Fibroblast of upper back skin (primary cell): ENCODE measurements around the gene ZNF474.
"Not testable (repeated sequence)": the region's sequence is repeated elsewhere in the genome, so short reads cannot be mapped to it uniquely, and the experiment has no call there.

ENCODE experiments used
- DNase-seq: peaks from one replicate; pipeline ENCODE4 v3.0.0-alpha.2; 2013

The ZNF474 gene

DNA sequence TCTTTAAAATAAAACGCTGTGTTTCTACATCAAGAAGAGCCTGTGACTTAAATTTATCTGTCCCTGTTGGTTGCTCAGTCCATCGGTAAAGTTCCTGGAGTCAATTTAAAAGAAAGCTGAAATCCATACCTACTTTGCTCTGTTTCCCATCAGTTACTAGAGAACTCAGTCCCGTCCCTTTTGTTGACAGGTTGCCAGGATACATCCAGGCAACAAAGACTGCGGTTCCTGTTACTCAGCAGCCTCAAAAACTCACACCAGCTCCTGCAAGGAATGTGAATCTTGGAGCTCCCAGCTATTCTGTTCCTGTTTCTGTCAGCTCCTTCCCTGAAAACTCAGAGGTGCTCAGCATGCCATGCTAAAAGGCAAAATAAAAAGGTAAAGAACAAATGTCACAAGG, at the start of gene ZNF474:
Gene ZNF474 (plus strand): TSS at position 241 of the 400 bp plus-strand sequence. CDS start 22,445 bp downstream, outside the sequence.
- DNase-seq, result peak; percentile 98

GRCh38 chr5:122081541-122081940, 47.8 kb upstream of the ZNF474 start:
- DNase-seq, result no peak

GRCh38 chr5:122083535-122083934, 45.8 kb upstream of the ZNF474 start:
- DNase-seq, result no peak

GRCh38 chr5:122085041-122085440, 44.3 kb upstream of the ZNF474 start:
- DNase-seq, result no peak

GRCh38 chr5:122089096-122090013, 40.0 kb upstream of the ZNF474 start:
- peak; percentile 89 for DNase-seq

GRCh38 chr5:122091936-122092600, 37.3 kb upstream of the ZNF474 start:
- peak; percentile 94 for DNase-seq

DNA sequence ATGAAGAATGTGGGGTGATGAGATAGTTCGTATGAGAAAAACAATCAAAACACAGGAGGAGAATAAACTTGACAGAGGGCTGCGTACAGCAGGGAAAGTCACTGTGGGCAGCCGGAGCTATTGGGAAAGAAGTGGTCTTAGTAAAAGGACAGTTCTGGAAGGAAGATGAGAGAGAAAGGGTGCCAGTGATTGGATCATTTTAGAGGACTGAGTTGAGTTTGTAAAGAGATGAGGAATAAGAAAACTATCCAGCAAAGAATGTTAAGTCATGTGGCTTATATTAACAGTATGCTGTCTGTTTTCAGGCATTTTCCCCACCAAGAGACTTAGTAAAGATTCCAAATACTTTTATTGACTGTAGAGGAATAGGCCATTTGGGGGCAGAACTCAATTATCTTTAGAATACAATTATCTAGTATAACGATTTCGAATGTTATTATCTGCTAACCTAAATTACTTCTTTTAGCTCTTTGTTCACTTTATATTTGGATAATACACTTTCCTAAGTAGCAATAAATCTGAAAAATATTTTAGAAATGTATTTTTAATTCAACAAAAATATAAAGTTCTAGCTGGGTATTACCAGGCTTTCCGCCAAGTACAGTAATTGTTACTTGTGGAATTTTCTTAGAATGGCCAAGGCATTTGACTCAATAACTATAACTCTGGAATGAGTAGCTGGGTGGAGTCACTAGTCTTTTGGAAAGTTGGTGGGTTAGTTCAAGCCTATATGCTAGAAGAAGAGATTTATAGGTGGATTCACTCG, 35.7 kb upstream of the ZNF474 start:
- peak; percentile 95 for DNase-seq

GRCh38 chr5:122094251-122094650, 35.1 kb upstream of the ZNF474 start:
- not testable (repeated sequence) for DNase-seq

DNA sequence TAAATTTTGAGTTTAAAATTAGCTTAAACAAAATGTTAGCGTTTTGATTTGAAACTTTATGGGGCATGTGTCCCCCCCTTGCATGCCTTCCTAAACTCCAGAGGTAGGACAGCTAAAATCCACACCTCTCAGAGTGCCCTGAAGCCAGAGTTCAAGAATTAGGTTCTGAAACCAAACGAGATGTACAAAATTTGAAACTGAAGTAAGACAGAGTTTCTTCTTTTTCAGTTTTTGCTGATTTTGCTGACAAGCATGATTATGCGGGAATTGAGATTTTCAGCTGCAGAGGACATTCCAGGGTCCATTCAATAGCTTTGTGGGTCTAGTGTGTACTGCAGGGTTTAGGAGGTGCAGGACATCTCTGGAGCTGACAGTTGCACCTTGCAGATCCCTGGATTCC, 34.2 kb upstream of the ZNF474 start:
- no peak for DNase-seq

GRCh38 chr5:122097391-122097790, 32.0 kb upstream of the ZNF474 start:
- DNase-seq, result no peak

DNA sequence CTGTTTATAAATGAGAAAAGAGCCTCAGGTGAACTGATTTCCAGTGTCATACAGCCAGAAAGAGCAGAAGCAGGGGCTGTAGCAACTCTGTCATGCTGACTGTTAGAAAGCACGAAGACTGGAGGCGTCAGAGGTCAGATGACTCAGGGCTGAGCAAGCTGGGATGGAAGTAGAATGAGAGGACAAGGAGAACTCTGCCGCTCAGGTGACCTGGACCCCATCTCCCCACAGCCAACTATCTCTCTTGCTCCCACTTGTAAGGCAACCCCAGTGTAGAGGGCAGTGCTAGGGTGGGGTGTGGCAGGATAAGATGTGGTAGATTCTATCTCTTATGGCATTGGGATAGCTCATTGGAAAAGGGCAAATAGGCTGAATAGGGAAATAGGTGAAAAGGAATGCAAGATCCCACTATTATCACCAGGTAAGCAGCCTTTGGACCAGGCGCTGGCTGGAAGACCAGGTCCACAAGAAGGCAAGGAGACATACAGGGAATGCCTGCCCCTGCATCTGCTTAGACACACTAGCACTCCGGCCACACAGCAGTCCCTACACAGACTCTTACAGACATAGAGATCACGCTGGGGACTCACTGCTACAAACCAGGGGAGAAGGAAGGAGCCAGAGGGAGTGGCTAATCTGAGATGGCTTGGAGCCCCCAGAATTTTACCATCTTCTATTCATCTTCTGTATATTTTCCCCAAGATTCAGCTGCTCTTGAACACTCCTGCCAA, 30.1 kb upstream of the ZNF474 start:
- DNase-seq, result peak; percentile 71

GRCh38 chr5:122101636-122102285, 27.6 kb upstream of the ZNF474 start:
- peak; percentile 81 for DNase-seq

DNA sequence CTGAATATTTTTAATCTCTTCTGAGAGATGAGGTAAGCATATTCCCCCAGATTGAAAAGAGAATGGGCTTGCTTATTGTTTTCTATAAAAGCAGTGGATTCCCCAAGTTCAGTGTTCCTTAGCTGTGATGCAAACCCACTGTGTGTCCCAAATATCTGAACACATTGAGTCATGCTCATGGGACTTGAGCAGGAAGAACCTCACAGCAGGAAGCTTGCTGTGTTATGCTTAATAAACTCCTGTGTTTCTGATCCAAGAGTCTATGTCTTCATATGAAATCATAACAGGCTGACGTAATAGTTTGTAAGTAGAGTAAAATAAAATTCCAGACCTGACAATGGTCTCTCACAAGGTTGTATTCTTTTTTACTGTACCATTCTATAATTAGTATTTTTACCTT, 26.5 kb upstream of the ZNF474 start:
- DNase-seq, result peak; percentile 88

GRCh38 chr5:122105909-122106308, 23.4 kb upstream of the ZNF474 start:
- DNase-seq, result no peak

- DNase-seq, result no peak
Observed at GRCh38 chr5:122107016-122107415, 22.3 kb upstream of the ZNF474 start.

DNA sequence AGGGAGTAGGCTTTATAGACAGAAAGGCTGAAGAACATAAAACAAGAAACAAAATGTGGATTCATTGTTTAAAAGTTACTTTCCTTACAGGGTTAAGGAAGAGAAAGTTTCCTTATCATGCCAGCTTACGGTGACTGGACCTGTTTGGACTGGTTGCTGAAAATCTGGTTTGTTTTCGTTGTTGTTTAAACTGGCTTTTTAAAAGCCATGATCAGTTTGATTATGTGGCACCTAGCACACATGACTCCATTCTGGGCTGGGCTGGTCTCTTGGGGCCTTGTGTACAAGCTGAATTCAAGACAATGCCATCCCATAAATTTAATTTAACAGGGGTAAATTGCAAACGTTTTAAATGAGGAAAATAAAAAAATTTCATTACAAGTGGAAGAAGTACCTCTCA, 18.4 kb upstream of the ZNF474 start:
- DNase-seq, result no peak

DNA sequence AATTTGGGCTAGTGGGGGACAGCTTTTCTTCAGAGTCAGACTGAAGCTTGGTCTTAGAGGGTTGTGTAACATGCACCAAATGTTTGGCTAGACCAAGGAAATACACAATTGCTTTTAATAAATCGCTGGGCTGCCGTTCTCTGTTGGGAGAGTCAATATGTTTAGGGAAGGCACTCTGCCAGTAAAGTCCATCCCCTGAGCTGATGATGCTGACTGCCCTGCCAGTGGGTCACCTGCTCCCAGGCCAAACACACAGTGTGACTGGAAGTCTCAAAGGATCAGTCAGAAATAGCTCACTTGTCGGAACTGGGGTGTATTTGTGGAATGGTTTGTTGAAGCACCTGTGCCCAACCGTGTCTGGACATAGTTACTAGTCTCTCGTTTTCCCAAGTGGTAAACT, 17.9 kb upstream of the ZNF474 start:
- DNase-seq, result no peak

DNA sequence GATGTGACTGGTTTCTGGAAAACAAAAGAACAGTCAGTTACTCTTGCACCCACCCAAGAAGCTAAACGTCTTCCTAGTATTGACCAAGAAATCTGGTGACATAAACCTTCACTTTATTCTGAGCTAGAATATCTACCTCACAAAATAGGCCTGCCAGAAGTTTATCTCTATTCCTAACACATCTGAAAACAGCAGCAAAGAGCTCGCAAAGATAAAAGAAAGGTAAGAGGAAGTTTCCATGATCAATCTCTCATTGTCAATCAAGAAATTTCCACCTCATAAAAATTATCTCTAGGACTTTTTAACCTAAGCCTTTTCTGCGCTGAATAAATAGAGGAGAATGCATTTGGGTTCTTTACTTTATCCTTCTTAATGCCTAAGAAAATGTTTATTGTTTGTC, 17.3 kb upstream of the ZNF474 start:
- DNase-seq, result no peak

GRCh38 chr5:122112733-122113558, 16.4 kb upstream of the ZNF474 start:
- no peak for DNase-seq

- DNase-seq, result no peak
Observed at GRCh38 chr5:122114501-122114900, 14.8 kb upstream of the ZNF474 start.

DNA sequence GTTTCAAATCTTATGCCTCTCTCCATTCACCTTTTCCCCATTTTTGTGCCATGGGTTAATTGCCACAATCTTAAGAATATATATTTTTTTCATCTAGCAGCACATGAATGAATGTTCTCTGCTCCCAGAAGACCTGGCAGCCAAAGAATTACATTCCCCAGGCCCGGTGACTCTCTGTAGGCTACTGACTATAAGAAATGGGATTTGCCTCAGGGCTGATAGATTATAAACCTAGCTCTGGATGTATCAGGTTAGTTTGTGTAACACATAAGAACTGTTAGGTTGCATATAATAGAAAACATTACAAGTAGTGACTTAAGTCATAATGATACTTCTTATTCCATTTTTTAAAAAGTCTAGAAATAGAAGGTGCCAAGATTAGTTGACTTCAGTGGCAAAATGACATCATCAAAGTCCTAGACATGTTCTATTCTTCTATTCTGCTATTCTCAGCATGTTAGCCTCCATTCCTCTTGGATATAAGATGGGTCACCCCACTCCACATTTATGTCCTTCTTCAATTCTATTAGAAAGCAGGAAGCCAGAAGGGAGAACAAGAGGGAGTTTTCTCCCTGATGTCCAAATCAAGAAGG, 10.9 kb upstream of the ZNF474 start:
- no peak for DNase-seq
